ENCODE measurements around the gene ENOX2.

The ENOX2 gene

GRCh38 chrX:130626521-130626920 is 276.5 kb downstream of the ENOX2 start:
- no peak for DNase-seq
- no peaks in the 10 kb centered on the region for H3K27me3 ChIP-seq
- H3K4me1 ChIP-seq = no peaks in the 10 kb centered on the region; the same call in 1 of the 2 replicates
- no peaks in the 10 kb centered on the region for H3K36me3 ChIP-seq
- H3K4me3 ChIP-seq (ENCODE audit: low read depth, low read length) = no peak overlapping the region
- TF ChIP-seq, protein P1, sequence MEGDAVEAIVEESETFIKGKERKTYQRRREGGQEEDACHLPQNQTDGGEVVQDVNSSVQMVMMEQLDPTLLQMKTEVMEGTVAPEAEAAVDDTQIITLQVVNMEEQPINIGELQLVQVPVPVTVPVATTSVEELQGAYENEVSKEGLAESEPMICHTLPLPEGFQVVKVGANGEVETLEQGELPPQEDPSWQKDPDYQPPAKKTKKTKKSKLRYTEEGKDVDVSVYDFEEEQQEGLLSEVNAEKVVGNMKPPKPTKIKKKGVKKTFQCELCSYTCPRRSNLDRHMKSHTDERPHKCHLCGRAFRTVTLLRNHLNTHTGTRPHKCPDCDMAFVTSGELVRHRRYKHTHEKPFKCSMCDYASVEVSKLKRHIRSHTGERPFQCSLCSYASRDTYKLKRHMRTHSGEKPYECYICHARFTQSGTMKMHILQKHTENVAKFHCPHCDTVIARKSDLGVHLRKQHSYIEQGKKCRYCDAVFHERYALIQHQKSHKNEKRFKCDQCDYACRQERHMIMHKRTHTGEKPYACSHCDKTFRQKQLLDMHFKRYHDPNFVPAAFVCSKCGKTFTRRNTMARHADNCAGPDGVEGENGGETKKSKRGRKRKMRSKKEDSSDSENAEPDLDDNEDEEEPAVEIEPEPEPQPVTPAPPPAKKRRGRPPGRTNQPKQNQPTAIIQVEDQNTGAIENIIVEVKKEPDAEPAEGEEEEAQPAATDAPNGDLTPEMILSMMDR (IDR thresholded peaks at IDR 0.05; ENCODE audit: low read depth, low read length) = no peak
- no peaks in the 10 kb centered on the region for H3K9me3 ChIP-seq

GRCh38 chrX:130625386-130625785 is 277.6 kb downstream of the ENOX2 start:
- H3K36me3 ChIP-seq = no peaks in the 10 kb centered on the region
- TF ChIP-seq, protein P1 (IDR thresholded peaks at IDR 0.05; ENCODE audit: low read depth, low read length) = no peak
- peak; percentile 51 for DNase-seq
- H3K4me1 ChIP-seq = no peaks in the 10 kb centered on the region; the same call in 1 of the 2 replicates
- no peaks in the 10 kb centered on the region for H3K27me3 ChIP-seq
- no peak overlapping the region for H3K4me3 ChIP-seq (ENCODE audit: low read depth, low read length)
- H3K9me3 ChIP-seq = no peaks in the 10 kb centered on the region

DNA sequence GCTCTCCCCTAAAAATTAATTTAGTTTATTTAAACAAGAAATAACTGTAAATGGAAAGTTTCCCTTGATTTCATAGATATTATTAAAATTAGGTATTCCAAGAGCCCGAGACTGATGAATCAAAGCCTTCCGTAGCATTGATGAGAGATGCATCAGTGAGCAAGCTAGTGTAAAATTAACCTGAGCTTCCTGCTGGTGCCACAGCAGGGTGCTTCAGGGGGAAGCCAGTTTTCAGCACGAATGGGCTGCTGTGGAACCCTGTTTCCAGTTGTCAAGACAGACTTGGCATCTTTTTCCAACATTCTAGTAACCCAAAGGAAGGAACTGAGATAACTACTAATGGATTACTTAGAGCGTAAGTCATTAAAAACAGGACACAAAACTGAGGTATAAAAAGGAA is 279.5 kb downstream of the ENOX2 start:
- no peak overlapping the region for H3K4me3 ChIP-seq (ENCODE audit: low read depth, low read length)
- H3K9me3 ChIP-seq = no peaks in the 10 kb centered on the region
- H3K4me1 ChIP-seq = no peaks in the 10 kb centered on the region; the same call in 1 of the 2 replicates
- H3K27me3 ChIP-seq = no peaks in the 10 kb centered on the region
- TF ChIP-seq, protein P1 (IDR thresholded peaks at IDR 0.05; ENCODE audit: low read depth, low read length) = no peak
- no peak for DNase-seq
- no peaks in the 10 kb centered on the region for H3K36me3 ChIP-seq

GRCh38 chrX:130615941-130616340 is 287.1 kb downstream of the ENOX2 start:
- DNase-seq = no peak
- Histone ChIP-seq H3K36me3 (no peaks in the 10 kb centered on the region), H3K27me3 (no peaks in the 10 kb centered on the region), H3K4me3 (ENCODE audit: low read depth, low read length) (no peak overlapping the region), H3K4me1 (no peaks in the 10 kb centered on the region), H3K9me3 (no peaks in the 10 kb centered on the region)
- TF ChIP-seq, protein P1 (IDR thresholded peaks at IDR 0.05; ENCODE audit: low read depth, low read length) = no peak

GRCh38 chrX:130607431-130607830 is 295.6 kb downstream of the ENOX2 start:
- H3K27me3 ChIP-seq = no peaks in the 10 kb centered on the region
- TF ChIP-seq, protein P1 (IDR thresholded peaks at IDR 0.05; ENCODE audit: low read depth, low read length) = no peak
- no peak for DNase-seq
- no peaks in the 10 kb centered on the region for H3K9me3 ChIP-seq
- H3K36me3 ChIP-seq = no peaks in the 10 kb centered on the region
- no peak overlapping the region for H3K4me3 ChIP-seq (ENCODE audit: low read depth, low read length)
- H3K4me1 ChIP-seq = no peaks in the 10 kb centered on the region

DNA sequence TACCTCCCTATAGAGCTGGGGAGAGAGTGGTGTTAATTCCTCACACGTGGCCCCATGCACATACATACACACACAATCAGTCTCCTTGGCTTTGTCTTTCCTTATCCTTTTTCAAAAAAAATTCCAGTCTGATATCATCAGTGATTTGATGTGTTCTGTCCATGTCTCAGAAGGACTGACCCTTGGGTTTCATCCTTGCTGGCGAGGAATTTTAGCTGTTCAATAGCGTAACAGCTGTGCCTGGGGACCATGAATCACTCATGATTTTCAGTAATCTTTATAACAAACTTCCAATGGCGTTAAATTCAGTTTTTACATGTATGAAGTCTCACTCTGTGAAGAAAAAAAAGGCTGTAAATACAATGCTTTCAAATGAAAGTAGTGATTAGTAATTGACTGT is 296.6 kb downstream of the ENOX2 start:
- Histone ChIP-seq H3K27me3 (no peaks in the 10 kb centered on the region), H3K9me3 (no peaks in the 10 kb centered on the region), H3K4me3 (ENCODE audit: low read depth, low read length) (no peak overlapping the region), H3K36me3 (no peaks in the 10 kb centered on the region), H3K4me1 (no peaks in the 10 kb centered on the region)
- no peak for DNase-seq
- TF ChIP-seq, protein P1 (IDR thresholded peaks at IDR 0.05; ENCODE audit: low read depth, low read length) = no peak

Data from BE2C (cell line).